HepG2 (cell line): Measurements from ENCODE around the gene ZNRD2. TPM values are rescaled to one million over a fixed set of nuclear protein-coding genes. Genes with fewer than 3 reads are reported as not detected.

Source experiments
- HNF1B ChIP-seq: sonication (generic); formaldehyde crosslinking; IDR thresholded peaks from 2 replicates; pipeline ENCODE4 v1.5.1; 2020; ENCODE audit warnings: mild to moderate bottlenecking, moderate library complexity, missing genetic modification reagents
- NFE2L2 ChIP-seq: fragments of 150-350 bp; IDR thresholded peaks from 2 replicates; pipeline ENCODE4 v1.6.1; 2014; ENCODE audit warnings: low read length
- POLR2AphosphoS2 ChIP-seq: IDR thresholded peaks from 2 replicates; pipeline ENCODE4 v1.6.1; 2011; ENCODE audit warnings: low read depth, low read length, improper control_type of control experiment
- THYN1 ChIP-seq: sonication (generic); formaldehyde crosslinking; IDR thresholded peaks from 2 replicates; pipeline ENCODE4 v1.8.1; 2023; ENCODE audit warnings: low read depth, mild to moderate bottlenecking, moderate library complexity, missing genetic modification reagents, borderline replicate concordance
- ZFP36 ChIP-seq: fragments of 150-350 bp; IDR thresholded peaks from 2 replicates; pipeline ENCODE4 v1.6.1; 2018; ENCODE audit warnings: borderline replicate concordance, low read length, low read depth; ENCODE audit not compliant: partially characterized antibody
- ZNF446 ChIP-seq: sonication (generic); formaldehyde crosslinking; IDR thresholded peaks from 2 replicates; pipeline ENCODE4 v1.5.0; 2020; ENCODE audit warnings: mild to moderate bottlenecking, missing genetic modification reagents
- ZNF597 ChIP-seq: sonication (generic); formaldehyde crosslinking; IDR thresholded peaks from 2 replicates; pipeline ENCODE4 v1.5.0; 2020; ENCODE audit warnings: missing genetic modification reagents
- ZNF687 ChIP-seq: sonication (generic); formaldehyde crosslinking; IDR thresholded peaks from 2 replicates; pipeline ENCODE4 v1.5.1; 2020; ENCODE audit warnings: mild to moderate bottlenecking, missing genetic modification reagents, moderate library complexity
- polyA plus RNA-seq, 8 experiments: library from polyadenylated mRNA; depleted of rRNA in 3 of 8; stranded (reverse) in 7 of 8; unstranded in 1 of 8; fragments of >200 nt; fragmentation: Illumina TruSeq in 4 of 8; extraction: Trizol in 4 of 8; gene quantifications; 2 replicates each; pipeline versions ENCODE4 v1.2.1 to v1.2.3, GENCODE V29; 2011 to 2016; ENCODE audit warnings: low read depth in 4 of 8, missing spikeins in 1 of 8, mixed read lengths in 1 of 8; ENCODE audit not compliant: insufficient read depth in 1 of 8
- total RNA-seq, 5 experiments: library from RNA; depleted of rRNA; stranded (reverse); fragments of >200 nt; fragmentation: Illumina TruSeq; extraction: Trizol; gene quantifications; 2 replicates each; pipeline ENCODE4 v1.2.3, GENCODE V29; 2016; ENCODE audit warnings: low read depth in 1 of 5
- TF ChIP-seq, protein P1 (sequence below): sonication (generic); formaldehyde crosslinking; IDR thresholded peaks from 2 replicates; pipeline ENCODE4 v1.4.0; 2020; ENCODE audit warnings: missing genetic modification reagents, borderline replicate concordance
- TF ChIP-seq, protein P2 (sequence below): sonication (generic); formaldehyde crosslinking; IDR thresholded peaks from 2 replicates; pipeline ENCODE4 v1.4.0; 2020; ENCODE audit warnings: missing genetic modification reagents
- TF ChIP-seq, protein P3 (sequence below): sonication (generic); formaldehyde crosslinking; IDR thresholded peaks from 2 replicates; pipeline ENCODE4 v1.5.0; 2020; ENCODE audit warnings: mild to moderate bottlenecking, missing genetic modification reagents, moderate library complexity

The ZNRD2 gene
- total and polyA plus RNA-seq, 2 of the 13 experiments (the other 11 are each of a cell fraction or from before 2014, with no cell fraction given): 29.2 to 34.0 TPM

DNA sequence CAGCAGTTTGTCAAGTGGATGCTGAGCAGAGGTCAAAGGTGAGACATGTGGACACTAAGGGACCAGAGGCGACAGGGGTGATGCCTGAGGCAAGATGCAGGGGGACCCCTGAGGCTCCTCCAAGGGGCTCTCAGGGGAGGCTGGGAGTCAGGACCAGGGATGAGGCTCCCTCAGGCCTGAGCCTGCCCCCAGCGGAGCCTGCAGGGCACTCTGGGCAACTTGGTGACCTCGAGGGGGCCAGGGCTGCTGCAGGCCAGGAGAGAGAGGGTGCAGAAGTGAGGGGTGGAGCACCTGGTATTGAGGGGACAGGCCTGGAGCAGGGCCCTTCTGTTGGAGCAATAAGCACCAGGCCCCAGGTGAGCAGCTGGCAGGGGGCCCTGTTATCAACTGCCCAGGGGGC, 11.7 kb downstream of the ZNRD2 start (continued):
- TF ChIP-seq, protein P1, sequence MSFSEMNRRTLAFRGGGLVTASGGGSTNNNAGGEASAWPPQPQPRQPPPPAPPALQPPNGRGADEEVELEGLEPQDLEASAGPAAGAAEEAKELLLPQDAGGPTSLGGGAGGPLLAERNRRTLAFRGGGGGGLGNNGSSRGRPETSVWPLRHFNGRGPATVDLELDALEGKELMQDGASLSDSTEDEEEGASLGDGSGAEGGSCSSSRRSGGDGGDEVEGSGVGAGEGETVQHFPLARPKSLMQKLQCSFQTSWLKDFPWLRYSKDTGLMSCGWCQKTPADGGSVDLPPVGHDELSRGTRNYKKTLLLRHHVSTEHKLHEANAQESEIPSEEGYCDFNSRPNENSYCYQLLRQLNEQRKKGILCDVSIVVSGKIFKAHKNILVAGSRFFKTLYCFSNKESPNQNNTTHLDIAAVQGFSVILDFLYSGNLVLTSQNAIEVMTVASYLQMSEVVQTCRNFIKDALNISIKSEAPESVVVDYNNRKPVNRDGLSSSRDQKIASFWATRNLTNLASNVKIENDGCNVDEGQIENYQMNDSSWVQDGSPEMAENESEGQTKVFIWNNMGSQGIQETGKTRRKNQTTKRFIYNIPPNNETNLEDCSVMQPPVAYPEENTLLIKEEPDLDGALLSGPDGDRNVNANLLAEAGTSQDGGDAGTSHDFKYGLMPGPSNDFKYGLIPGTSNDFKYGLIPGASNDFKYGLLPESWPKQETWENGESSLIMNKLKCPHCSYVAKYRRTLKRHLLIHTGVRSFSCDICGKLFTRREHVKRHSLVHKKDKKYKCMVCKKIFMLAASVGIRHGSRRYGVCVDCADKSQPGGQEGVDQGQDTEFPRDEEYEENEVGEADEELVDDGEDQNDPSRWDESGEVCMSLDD (CRISPR knock-in tag): no peak
- TF ChIP-seq ZFP36 (no peak), ZNF597 (no peak), ZNF446 (CRISPR knock-in tag) (no peak), HNF1B (CRISPR knock-in tag) (no peak), NFE2L2 (no peak), POLR2AphosphoS2 (no peak), ZNF687 (CRISPR knock-in tag) (no peak), THYN1 (CRISPR knock-in tag) (no peak)
- TF ChIP-seq, protein P2, sequence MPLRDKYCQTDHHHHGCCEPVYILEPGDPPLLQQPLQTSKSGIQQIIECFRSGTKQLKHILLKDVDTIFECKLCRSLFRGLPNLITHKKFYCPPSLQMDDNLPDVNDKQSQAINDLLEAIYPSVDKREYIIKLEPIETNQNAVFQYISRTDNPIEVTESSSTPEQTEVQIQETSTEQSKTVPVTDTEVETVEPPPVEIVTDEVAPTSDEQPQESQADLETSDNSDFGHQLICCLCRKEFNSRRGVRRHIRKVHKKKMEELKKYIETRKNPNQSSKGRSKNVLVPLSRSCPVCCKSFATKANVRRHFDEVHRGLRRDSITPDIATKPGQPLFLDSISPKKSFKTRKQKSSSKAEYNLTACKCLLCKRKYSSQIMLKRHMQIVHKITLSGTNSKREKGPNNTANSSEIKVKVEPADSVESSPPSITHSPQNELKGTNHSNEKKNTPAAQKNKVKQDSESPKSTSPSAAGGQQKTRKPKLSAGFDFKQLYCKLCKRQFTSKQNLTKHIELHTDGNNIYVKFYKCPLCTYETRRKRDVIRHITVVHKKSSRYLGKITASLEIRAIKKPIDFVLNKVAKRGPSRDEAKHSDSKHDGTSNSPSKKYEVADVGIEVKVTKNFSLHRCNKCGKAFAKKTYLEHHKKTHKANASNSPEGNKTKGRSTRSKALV (CRISPR knock-in tag): no peak
- TF ChIP-seq, protein P3, sequence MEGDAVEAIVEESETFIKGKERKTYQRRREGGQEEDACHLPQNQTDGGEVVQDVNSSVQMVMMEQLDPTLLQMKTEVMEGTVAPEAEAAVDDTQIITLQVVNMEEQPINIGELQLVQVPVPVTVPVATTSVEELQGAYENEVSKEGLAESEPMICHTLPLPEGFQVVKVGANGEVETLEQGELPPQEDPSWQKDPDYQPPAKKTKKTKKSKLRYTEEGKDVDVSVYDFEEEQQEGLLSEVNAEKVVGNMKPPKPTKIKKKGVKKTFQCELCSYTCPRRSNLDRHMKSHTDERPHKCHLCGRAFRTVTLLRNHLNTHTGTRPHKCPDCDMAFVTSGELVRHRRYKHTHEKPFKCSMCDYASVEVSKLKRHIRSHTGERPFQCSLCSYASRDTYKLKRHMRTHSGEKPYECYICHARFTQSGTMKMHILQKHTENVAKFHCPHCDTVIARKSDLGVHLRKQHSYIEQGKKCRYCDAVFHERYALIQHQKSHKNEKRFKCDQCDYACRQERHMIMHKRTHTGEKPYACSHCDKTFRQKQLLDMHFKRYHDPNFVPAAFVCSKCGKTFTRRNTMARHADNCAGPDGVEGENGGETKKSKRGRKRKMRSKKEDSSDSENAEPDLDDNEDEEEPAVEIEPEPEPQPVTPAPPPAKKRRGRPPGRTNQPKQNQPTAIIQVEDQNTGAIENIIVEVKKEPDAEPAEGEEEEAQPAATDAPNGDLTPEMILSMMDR (CRISPR knock-in tag): no peak
